Gastroesophageal sphincter (tissue), 3 donors: ENCODE data around the gene C19orf25.

ENCODE experiments used
- CTCF ChIP-seq, 4 experiments: fragments of 200-600 bp in 2 of 4; fragments of 450-650 bp in 2 of 4; sonication (generic) in 1 of 4; IDR thresholded peaks; one replicate each; pipeline ENCODE4 v1.5.1; 2017 to 2019; ENCODE audit warnings: antibody characterized with exemption in 4 of 4, mild to moderate bottlenecking in 2 of 4, moderate library complexity in 2 of 4
- POLR2A ChIP-seq, 2 donors: fragments of 450-650 bp; IDR thresholded peaks; one replicate each; pipeline ENCODE4 v1.6.1; 2017; ENCODE audit warnings: antibody characterized with exemption in 2 of 2, mild to moderate bottlenecking in 2 of 2, moderate library complexity in 1 of 2
- POLR2AphosphoS5 ChIP-seq: sonication (generic); formaldehyde crosslinking; IDR thresholded peaks from one replicate; pipeline ENCODE4 v1.6.1; 2017; ENCODE audit warnings: antibody characterized with exemption

- TF ChIP-seq CTCF (IDR thresholded peaks at IDR 0.05) (no peak), POLR2A (IDR thresholded peaks at IDR 0.05) (no peak), POLR2AphosphoS5 (no peak)
Observed at GRCh38 chr19:1494115-1494815, 15.2 kb upstream of the C19orf25 start.
